Dendritic cell treated with granulocyte-macrophage colony-stimulating factor and Interleukin-4, amounts not matched to agents 40 ng/mL and 50 ng/mL, for 4 days (primary cell): ENCODE measurements around the gene WDR38.
A peak's percentile ranks its signal among the peaks of the same experiment; 100 is the strongest.
"Not testable (repeated sequence)": the region's sequence is repeated elsewhere in the genome, so short reads cannot be mapped to it uniquely, and the experiment has no call there.

Experiments
- H3K27ac Mint-ChIP-seq: one replicate; pipeline ENCODE4 v1.8.0; 2022; ENCODE audit warnings: mild to moderate bottlenecking, mixed read lengths
- H3K27me3 Mint-ChIP-seq: one replicate; pipeline ENCODE4 v1.8.0; 2022; ENCODE audit warnings: mild to moderate bottlenecking, mixed read lengths
- H3K36me3 Mint-ChIP-seq: one replicate; pipeline ENCODE4 v1.8.0; 2022; ENCODE audit warnings: low read depth, mixed read lengths
- H3K4me1 Mint-ChIP-seq: one replicate; pipeline ENCODE4 v1.8.0; 2022; ENCODE audit warnings: low read depth, mixed read lengths
- H3K4me3 Mint-ChIP-seq: one replicate; pipeline ENCODE4 v1.8.0; 2022; ENCODE audit warnings: mild to moderate bottlenecking, moderate library complexity, mixed read lengths
- H3K9me3 Mint-ChIP-seq: one replicate; pipeline ENCODE4 v1.8.0; 2022; ENCODE audit warnings: mixed read lengths
- intact Hi-C: fragments of 100-400 bp; cut with micrococcal nuclease; formaldehyde crosslinking; loops from one replicate; pipeline ENCODE4 v1.15.0; 2022

Gene WDR38

GRCh38 chr9:124818431-124819281, 34.6 kb upstream of the WDR38 start:
- Mint-ChIP-seq H3K27ac (no peak overlapping the region), H3K27me3 (peaks cover 14% of the 10 kb centered on the region)

DNA sequence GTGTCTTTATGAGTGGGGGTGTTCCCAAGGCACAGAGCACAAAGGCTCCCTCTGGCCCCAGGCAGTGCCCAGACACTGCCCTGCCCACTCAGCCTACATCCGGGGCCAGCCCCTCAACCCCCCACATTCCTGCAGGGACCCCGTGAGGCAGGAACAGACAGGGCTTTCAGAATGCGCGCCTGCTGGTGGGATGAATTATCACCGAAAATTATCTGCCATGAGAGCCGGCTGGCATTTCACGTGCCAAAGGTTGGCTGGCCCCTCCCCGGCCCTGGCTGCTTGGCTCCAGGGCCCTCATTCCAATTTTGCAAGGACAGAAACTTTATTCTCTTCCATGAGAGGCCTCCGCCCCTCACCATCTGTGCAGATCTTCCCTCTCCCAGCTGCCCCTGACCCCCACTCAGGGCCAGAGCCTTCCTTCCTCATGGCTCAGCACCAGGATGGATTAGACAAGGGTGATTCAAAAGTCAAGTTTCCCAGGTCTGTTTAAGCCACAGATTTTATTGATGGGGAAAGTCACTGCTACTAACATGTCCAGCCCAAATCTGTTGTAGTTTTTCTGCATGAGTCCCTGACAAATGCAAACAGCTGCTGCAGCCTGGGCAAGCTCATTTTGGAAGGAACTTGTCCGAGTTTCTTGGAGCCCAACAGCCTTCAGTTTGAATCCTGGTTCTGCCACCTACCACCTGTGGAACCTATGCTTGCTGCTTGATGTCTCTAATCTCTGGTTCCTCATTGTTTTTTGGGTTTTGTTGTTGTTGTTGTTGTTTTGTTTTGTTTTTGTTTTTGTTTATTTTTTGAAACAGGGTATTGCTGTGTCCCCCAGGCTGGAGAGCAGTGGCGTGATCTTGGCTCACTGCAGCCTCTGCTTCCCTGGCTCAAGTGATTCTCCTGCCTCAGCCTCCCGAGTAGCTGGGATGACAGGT, 32.3 kb upstream of the WDR38 start:
- no peaks in the 10 kb centered on the region for H3K4me1 Mint-ChIP-seq
- intact Hi-C loops, result no loop called here

More at GRCh38 chr9:124818431-124819281, 34.6 kb upstream of the WDR38 start:
- no peaks in the 10 kb centered on the region for H3K4me1 Mint-ChIP-seq
- intact Hi-C loops, result no loop called here
- no peak overlapping the region for H3K4me3 Mint-ChIP-seq
- H3K36me3 Mint-ChIP-seq, result no peaks in the 10 kb centered on the region
- no peaks in the 10 kb centered on the region for H3K9me3 Mint-ChIP-seq

DNA sequence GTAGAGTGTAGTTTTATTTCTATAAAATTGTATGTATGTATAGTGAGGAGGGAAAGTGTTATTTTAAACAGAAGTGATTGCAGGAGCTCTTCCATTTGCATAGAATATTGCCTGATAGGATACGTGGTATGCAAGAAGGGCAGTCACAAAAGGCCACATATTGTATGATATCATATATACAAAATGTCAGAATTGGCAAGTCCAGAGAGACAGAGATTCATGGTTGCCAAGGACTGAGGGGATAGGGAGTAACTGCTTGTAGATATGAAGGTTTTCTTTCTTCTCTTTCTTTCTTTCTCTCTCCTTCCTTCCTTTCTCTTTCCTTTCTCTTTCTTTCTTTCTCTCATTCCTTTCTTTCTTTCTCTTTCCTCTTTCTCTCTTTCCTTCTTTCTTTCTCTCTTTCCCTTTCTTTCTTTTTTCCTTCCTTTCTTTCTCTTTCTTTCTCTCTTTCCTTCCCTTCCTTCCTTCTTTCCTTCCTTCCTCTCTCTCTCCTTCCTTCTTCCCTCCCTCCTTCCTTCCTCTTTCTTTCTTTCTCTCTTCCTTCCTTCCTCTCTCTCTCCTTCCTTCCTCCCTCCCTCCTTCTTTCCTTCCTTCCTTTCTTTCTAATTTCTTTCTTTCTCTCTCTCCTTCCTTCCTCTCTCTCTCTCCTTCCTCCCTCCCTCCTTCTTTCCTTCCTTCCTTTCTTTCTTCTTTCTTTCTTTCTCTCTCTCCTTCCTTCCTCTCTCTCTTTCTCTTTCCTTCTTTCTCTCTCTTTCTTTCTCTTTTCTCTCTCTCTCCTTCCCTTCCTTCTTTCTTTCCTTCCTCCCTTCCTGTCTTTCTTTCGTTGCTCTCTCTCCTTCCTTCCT, 24.5 kb upstream of the WDR38 start:
- no peak overlapping the region for H3K4me3 Mint-ChIP-seq

More for the DNA sequence above, 32.3 kb upstream of the WDR38 start:
- no peaks in the 10 kb centered on the region for H3K9me3 Mint-ChIP-seq
- peaks cover 8% of the 10 kb centered on the region for H3K27me3 Mint-ChIP-seq
- H3K36me3 Mint-ChIP-seq, result no peaks in the 10 kb centered on the region
- no peak overlapping the region for H3K4me3 Mint-ChIP-seq
- H3K27ac Mint-ChIP-seq, result no peak overlapping the region

GRCh38 chr9:124829334-124829669, 24.0 kb upstream of the WDR38 start:
- Mint-ChIP-seq H3K9me3 (no peaks in the 10 kb centered on the region), H3K4me3 (no peak overlapping the region), H3K27ac (no peak overlapping the region), H3K27me3 (peaks cover 4% of the 10 kb centered on the region), H3K4me1 (peaks cover 11% of the 10 kb centered on the region), H3K36me3 (no peaks in the 10 kb centered on the region)
- intact Hi-C loops, result no loop called here

More for the DNA sequence above, 24.5 kb upstream of the WDR38 start:
- H3K27ac Mint-ChIP-seq, result no peak overlapping the region
- intact Hi-C loops, result no loop called here
- H3K27me3 Mint-ChIP-seq, result peaks cover 3% of the 10 kb centered on the region
- peaks cover 11% of the 10 kb centered on the region for H3K4me1 Mint-ChIP-seq
- no peaks in the 10 kb centered on the region for H3K9me3 Mint-ChIP-seq
- no peaks in the 10 kb centered on the region for H3K36me3 Mint-ChIP-seq

- Mint-ChIP-seq H3K27me3 (peaks cover 7% of the 10 kb centered on the region), H3K27ac (no peak overlapping the region), H3K36me3 (no peaks in the 10 kb centered on the region), H3K4me3 (no peak overlapping the region), H3K4me1 (peaks cover 11% of the 10 kb centered on the region), H3K9me3 (no peaks in the 10 kb centered on the region)
- intact Hi-C loops, result no loop called here
These were observed 22.7 kb upstream of the WDR38 start for GRCh38 chr9:124830593-124830992.

DNA sequence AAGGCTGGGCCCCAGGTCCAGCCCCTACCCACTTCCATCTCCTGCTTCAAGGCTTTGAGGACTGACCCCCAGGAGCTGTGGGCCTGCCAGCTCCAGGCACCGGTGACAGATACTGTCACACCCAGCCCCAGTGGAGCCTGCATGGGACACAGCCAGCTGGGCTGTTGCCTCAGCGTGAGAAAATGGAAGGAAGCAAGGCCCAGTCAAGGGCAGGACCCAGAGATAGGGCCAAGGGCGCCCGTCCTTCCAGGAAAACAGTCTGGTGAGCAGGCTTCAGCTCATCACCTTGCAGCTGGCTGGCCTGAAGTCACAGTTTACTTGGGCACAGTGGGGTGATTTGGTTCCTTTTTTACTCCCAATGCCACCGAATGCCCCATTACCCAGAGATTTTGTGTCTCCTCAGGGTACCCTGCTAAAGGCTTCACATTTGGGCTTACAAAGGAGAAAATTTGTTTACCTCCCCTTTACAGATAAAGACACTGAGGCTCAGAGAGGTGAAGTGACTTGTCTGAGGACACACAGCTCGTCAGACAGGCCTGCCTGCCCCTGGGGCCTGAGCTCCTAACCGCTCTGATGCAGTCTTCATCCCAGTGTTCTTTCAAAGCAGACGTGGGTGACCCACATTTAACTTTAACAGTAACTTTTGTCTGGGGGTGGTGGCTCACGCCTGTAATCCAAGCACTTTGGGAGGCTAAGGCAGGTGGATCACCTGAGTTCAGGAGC, 21.5 kb upstream of the WDR38 start:
- no peak overlapping the region for H3K27ac Mint-ChIP-seq

GRCh38 chr9:124834591-124834990, 18.7 kb upstream of the WDR38 start:
- intact Hi-C loops, result no loop called here
- Mint-ChIP-seq H3K4me3 (no peak overlapping the region), H3K9me3 (no peaks in the 10 kb centered on the region), H3K27me3 (peaks cover 31% of the 10 kb centered on the region), H3K4me1 (peaks cover 10% of the 10 kb centered on the region), H3K27ac (no peak overlapping the region), H3K36me3 (no peaks in the 10 kb centered on the region)

More for the DNA sequence above, 21.5 kb upstream of the WDR38 start:
- H3K36me3 Mint-ChIP-seq, result no peaks in the 10 kb centered on the region
- intact Hi-C loops, result no loop called here
- no peak overlapping the region for H3K4me3 Mint-ChIP-seq
- H3K27me3 Mint-ChIP-seq, result peaks cover 10% of the 10 kb centered on the region
- peaks cover 11% of the 10 kb centered on the region for H3K4me1 Mint-ChIP-seq
- no peaks in the 10 kb centered on the region for H3K9me3 Mint-ChIP-seq

DNA sequence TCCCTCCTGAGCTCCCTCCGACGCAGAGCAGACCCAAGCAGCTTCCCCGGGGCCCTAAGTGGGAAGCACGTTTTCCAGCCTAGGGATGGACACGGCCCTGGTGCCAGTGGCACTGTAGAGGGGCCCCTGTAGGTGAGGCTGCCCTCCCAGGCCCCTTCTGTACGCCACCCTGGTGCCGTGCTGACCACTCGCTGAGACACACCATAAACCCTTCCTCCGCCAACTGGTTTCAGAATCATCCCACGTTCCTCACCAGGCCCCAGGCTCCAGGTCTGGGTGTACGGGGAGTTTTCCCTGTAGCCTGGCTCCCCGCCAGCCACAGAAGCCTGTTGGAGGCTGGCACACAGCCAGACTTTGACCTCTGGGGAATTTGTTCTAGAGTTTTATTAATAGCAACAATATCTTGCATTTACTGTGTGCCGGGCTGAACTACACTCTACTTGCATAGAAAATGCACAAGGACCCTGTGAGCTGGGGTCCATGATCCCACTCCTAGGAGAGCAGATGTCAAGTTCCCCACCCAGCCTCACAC, 18.2 kb upstream of the WDR38 start:
- H3K4me3 Mint-ChIP-seq, result no peak overlapping the region
- peaks cover 33% of the 10 kb centered on the region for H3K27me3 Mint-ChIP-seq
- intact Hi-C loops, result no loop called here
- no peaks in the 10 kb centered on the region for H3K36me3 Mint-ChIP-seq
- peaks cover 11% of the 10 kb centered on the region for H3K4me1 Mint-ChIP-seq
- no peak overlapping the region for H3K27ac Mint-ChIP-seq
- no peaks in the 10 kb centered on the region for H3K9me3 Mint-ChIP-seq

- intact Hi-C loops, H3K27ac Mint-ChIP-seq, H3K4me1 Mint-ChIP-seq, H3K4me3 Mint-ChIP-seq, H3K9me3 Mint-ChIP-seq, H3K36me3 Mint-ChIP-seq: not testable (repeated sequence)
- peaks cover 37% of the 10 kb centered on the region for H3K27me3 Mint-ChIP-seq
These were observed 15.1 kb upstream of the WDR38 start for GRCh38 chr9:124838132-124838531.

DNA sequence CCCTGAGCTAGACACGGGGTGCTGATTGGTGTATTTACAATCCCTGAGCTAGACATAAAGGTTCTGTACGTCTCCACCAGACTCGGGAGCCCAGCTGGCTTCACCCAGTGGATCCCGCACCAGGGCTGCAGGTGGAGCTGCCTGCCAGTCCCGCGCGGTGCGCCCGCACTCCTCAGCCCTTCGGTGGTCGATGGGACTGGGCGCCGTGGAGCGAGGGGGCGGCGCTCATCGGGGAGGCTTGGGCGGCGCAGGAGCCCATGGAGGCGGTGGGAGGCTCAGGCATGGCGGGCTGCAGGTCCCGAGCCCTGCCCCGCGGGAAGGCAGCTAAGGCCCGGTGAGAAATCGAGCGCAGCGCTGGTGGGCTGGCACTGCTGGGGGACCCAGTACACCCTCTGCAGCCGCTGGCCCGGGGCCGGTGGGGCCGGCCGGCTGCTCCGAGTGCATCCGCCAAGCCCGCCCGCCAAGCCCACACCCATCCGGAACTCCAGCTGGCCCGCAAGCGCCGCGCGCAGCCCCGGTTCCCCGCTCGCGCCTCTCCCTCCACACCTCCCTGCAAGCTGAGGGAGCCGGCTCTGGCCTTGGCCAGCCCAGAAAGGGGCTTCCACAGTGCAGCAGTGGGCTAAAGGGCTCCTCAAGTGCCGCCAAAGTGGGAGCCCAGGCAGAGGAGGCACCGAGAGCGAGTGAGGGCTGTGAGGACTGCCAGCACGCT, 14.5 kb upstream of the WDR38 start:
- H3K4me1 Mint-ChIP-seq, intact Hi-C loops, H3K27ac Mint-ChIP-seq, H3K9me3 Mint-ChIP-seq, H3K36me3 Mint-ChIP-seq: not testable (repeated sequence)
- Mint-ChIP-seq H3K27me3 (peaks cover 37% of the 10 kb centered on the region), H3K4me3 (peak overlapping the region; percentile 52)

DNA sequence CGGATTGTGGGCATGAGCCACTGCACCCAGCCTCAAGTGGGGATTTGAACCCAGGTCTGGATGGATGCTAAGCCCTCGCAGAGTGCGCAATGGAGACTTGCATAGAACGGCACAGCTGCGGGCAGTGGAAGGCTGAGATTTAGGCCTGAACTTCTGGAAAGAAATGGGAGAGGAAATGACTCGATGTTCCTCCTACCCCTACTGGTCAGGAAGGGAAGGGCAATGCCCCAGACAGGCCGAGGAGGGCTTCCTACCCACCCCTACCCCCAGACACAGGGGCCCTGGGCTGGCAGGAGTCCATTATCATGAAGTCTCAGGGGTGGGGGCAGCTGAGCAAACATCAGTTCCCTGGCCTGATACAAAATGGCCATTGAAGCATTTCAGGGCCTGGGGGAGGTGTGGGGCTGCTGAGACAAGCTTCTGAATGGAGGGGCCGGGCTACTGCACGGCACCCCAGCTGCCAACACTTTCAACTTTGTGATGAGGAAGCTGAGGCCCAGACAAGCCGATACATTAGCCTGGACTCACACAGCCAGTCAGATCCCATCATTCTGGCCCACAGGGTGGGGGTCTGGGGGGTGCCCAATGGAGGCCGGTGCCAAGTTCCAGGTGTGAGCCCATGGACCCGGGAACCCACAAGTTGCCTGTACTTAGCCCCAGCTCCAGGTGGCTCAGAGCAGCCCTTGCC, 13.5 kb upstream of the WDR38 start:
- H3K36me3 Mint-ChIP-seq, result no peaks in the 10 kb centered on the region
- H3K4me3 Mint-ChIP-seq, result no peak overlapping the region
- no peaks in the 10 kb centered on the region for H3K9me3 Mint-ChIP-seq
- H3K27ac Mint-ChIP-seq, result no peak overlapping the region
- peaks cover 34% of the 10 kb centered on the region for H3K27me3 Mint-ChIP-seq
- intact Hi-C loops, result no loop called here
- H3K4me1 Mint-ChIP-seq, result peaks cover 6% of the 10 kb centered on the region

GRCh38 chr9:124840300-124840833, 12.9 kb upstream of the WDR38 start:
- H3K4me3 Mint-ChIP-seq, result no peak overlapping the region
- H3K27me3 Mint-ChIP-seq, result peaks cover 35% of the 10 kb centered on the region
- peak overlapping the region; percentile 13 for H3K27ac Mint-ChIP-seq
- H3K4me1 Mint-ChIP-seq, result peaks cover 6% of the 10 kb centered on the region
- intact Hi-C loops, result no loop called here
- H3K9me3 Mint-ChIP-seq, result no peaks in the 10 kb centered on the region
- no peaks in the 10 kb centered on the region for H3K36me3 Mint-ChIP-seq
